A673 (cell line): ENCODE results near the gene RIC8A. TPM values are rescaled to one million over a fixed set of nuclear protein-coding genes. Genes with fewer than 3 reads are reported as not detected.
A peak's percentile ranks its signal among the peaks of the same experiment; 100 is the strongest.

Source experiments
- BruUV-seq: library from RNA; stranded (reverse); fragments of 400-500 nt; replicated peaks from 2 replicates; lab custom pipeline; 2021; lab: Mats Ljungman, UMichigan
- CTCF ChIA-PET: fragments of 300-600 bp; sonication (Branson Sonifier 250); formaldehyde crosslinking; loops from one replicate; lab custom pipeline; 2022; ENCODE audit warnings: antibody characterized with exemption; lab: Charles Lee
- POLR2A ChIA-PET: fragments of 300-600 bp; sonication (Branson Sonifier 250); formaldehyde crosslinking; loops from one replicate; lab custom pipeline; 2022; ENCODE audit warnings: antibody characterized with exemption; ENCODE audit not compliant: low non-redundant PET; lab: Charles Lee
- DNase-seq: peaks from one replicate; pipeline ENCODE4 v3.0.0-alpha.2; 2015; ENCODE audit warnings: low spot score
- H3K27ac ChIP-seq: fragments of 200-600 bp; sonication (generic); 2 replicates; pipeline ENCODE4 v1.5.1; 2016; ENCODE audit warnings: mixed run types, low read depth, mild to moderate bottlenecking, mixed read lengths, antibody characterized with exemption, low read length; ENCODE audit not compliant: poor library complexity, severe bottlenecking
- H3K27me3 ChIP-seq: fragments of 200-600 bp; sonication (generic); replicated peaks from 2 replicates; pipeline ENCODE4 v1.6.1; 2017; ENCODE audit warnings: mixed run types, low read depth, mild to moderate bottlenecking, mixed read lengths, antibody characterized with exemption, low read length; ENCODE audit not compliant: insufficient read depth, poor library complexity
- H3K36me3 ChIP-seq: fragments of 200-600 bp; sonication (generic); 2 replicates; pipeline ENCODE4 v1.6.1; 2016; ENCODE audit warnings: mixed run types, mild to moderate bottlenecking, mixed read lengths, antibody characterized with exemption, low read length; ENCODE audit not compliant: insufficient read depth, poor library complexity, severe bottlenecking
- H3K4me1 ChIP-seq: fragments of 200-600 bp; sonication (generic); 2 replicates; pipeline ENCODE4 v1.6.1; 2017; ENCODE audit warnings: mixed run types, mild to moderate bottlenecking, mixed read lengths, antibody characterized with exemption, low read length; ENCODE audit not compliant: insufficient read depth, poor library complexity, severe bottlenecking
- H3K4me3 ChIP-seq: fragments of 200-600 bp; sonication (generic); 2 replicates; pipeline ENCODE4 v1.5.1; 2016; ENCODE audit warnings: low read depth, mixed run types, mild to moderate bottlenecking, mixed read lengths, low read length; ENCODE audit not compliant: poor library complexity, severe bottlenecking
- H3K9me3 ChIP-seq: fragments of 200-600 bp; sonication (generic); 2 replicates; pipeline ENCODE4 v1.6.1; 2016; ENCODE audit warnings: mixed run types, low read depth, mild to moderate bottlenecking, mixed read lengths, antibody characterized with exemption, low read length; ENCODE audit not compliant: poor library complexity, severe bottlenecking
- CTCF ChIP-seq: fragments of 300-800, 200-600 bp; sonication (generic); conservative IDR thresholded peaks from 2 replicates; pipeline ENCODE4 v1.5.1; 2017; ENCODE audit warnings: low read depth, mild to moderate bottlenecking, antibody characterized with exemption, low read length, moderate library complexity, mixed read lengths
- EZH2 ChIP-seq: fragments of 200-600 bp; sonication (generic); IDR thresholded peaks from 2 replicates; pipeline ENCODE4 v1.6.1; 2017; ENCODE audit warnings: borderline replicate concordance, low read depth, mild to moderate bottlenecking, mixed read lengths, antibody characterized with exemption, low read length; ENCODE audit not compliant: poor library complexity, severe bottlenecking
- intact Hi-C: fragments of 100-400 bp; cut with micrococcal nuclease; formaldehyde crosslinking; loops from one replicate; pipeline ENCODE4 v1.10.0; 2022; ENCODE audit not compliant: unreplicated experiment
- total RNA-seq: library from RNA; stranded (reverse); gene quantifications from 2 replicates; pipeline ENCODE4 v1.2.3, GENCODE V29; 2021

RIC8A gene
- total RNA-seq, 1 experiment from 2014 or later = 88.2 TPM

GRCh38 chr11:206526-207207 lies 841 bp upstream of the RIC8A start:
- Histone ChIP-seq H3K36me3 (peaks cover 25% of the 10 kb centered on the region), H3K27ac (peak overlapping the region; percentile 98), H3K4me1 (peaks cover 13% of the 10 kb centered on the region), H3K9me3 (no peaks in the 10 kb centered on the region), H3K4me3 (peak overlapping the region; percentile 69), H3K27me3 (no peaks in the 10 kb centered on the region)
- CTCF ChIA-PET = no interaction called here
- DNase-seq = no peak
- intact Hi-C loops = loop anchor here (5.0 to 10.0 kb wide), 2 partner anchors 151 to 238 kb away; partner anchors contain the start of gene ANO9
- no peak for TF ChIP-seq EZH2
- TF ChIP-seq CTCF = no peak
- BruUV-seq = TSS peak; percentile 28
- POLR2A ChIA-PET = no interaction called here

- H3K4me3 ChIP-seq = peak overlapping the region; percentile 69
- ChIA-PET POLR2A (no interaction called here), CTCF (interaction anchor here (0.7 kb wide), 1 partner anchor 9 kb away, joined by 3 read pairs; no protein-coding TSS in a partner anchor)
- H3K27ac ChIP-seq = peak overlapping the region; percentile 98
- TF ChIP-seq EZH2 = no peak
- no peak for TF ChIP-seq CTCF
- peaks cover 13% of the 10 kb centered on the region for H3K4me1 ChIP-seq
- DNase-seq = no peak
- H3K27me3 ChIP-seq = no peaks in the 10 kb centered on the region
- intact Hi-C loops = loop anchor here (5.0 to 10.0 kb wide), 2 partner anchors 149 to 237 kb away; partner anchors contain the start of gene ANO9
- TSS peak; percentile 87 for BruUV-seq
- no peaks in the 10 kb centered on the region for H3K9me3 ChIP-seq
- H3K36me3 ChIP-seq = peaks cover 37% of the 10 kb centered on the region
Observed at GRCh38 chr11:207863-208180, 314 bp downstream of the RIC8A start.

- Histone ChIP-seq H3K27me3 (no peaks in the 10 kb centered on the region), H3K4me1 (peaks cover 13% of the 10 kb centered on the region), H3K36me3 (peaks cover 42% of the 10 kb centered on the region), H3K4me3 (peak overlapping the region; percentile 69), H3K9me3 (no peaks in the 10 kb centered on the region), H3K27ac (peak overlapping the region; percentile 98)
- intact Hi-C loops = loop anchor here (5.0 to 10.0 kb wide), 2 partner anchors 149 to 236 kb away; partner anchors contain the start of gene ANO9
- POLR2A ChIA-PET = no interaction called here
- DNase-seq = peak; percentile 82
- CTCF ChIA-PET = no interaction called here
- BruUV-seq = no TSS peak
- TF ChIP-seq EZH2 (no peak), CTCF (no peak)
Observed at GRCh38 chr11:208181-208916, 841 bp downstream of the RIC8A start.
